Measurements from ENCODE around the gene STK39. TPM values are rescaled to one million over a fixed set of nuclear protein-coding genes. Genes with fewer than 3 reads are reported as not detected.
"Not testable (repeated sequence)": the region's sequence is repeated elsewhere in the genome, so short reads cannot be mapped to it uniquely, and the experiment has no call there.

STK39 gene
- polyA plus RNA-seq: 10 to 100 TPM in 1 of 3 donors, 1 to 10 TPM in 2; 5.8 to 11.5 (median 9.3) TPM

DNA sequence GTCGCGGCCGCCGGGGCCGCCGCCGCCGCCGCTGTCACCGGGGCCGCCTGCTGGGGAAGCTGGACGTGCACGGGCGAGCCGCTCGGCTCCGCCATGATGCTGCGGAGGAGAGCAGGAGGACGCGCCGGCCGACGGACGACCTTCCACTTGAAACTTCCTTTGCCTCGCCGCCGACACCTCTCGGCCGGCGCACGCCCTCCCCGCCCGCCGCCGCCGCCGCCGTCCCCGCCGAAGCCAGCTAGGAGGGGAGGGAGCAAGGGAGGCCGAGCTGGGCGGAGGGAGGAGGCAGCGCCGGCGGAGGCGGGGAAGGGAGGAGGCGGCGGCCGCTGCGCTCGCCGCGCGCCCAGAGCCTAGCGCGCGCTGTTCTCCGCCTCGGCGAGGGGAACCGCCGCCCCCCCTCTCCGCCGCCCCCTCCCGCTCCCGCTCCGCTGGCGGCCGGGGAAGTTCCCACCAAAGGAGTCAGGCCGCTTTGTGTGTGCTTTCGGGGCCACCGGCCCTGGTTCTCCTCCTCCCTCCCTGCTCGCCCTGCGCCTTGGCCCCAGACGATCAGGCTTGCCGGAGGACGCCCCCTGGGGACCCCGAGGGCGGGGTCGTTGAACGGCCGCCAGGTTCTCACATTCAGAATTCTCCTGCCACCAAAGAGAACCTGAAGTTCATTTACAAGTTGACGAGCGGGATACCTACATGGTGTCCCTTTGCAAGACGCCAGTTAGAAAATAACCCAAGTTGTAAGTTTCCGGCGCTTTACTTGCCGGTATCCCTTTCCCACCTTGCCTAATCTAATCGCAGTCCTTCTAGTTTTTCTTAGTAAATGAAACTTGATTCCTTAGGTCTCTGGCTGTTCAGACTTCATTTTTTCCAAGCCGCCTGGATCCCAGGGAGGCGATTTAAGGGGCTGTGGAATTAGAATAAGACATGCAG is at the start of gene STK39:
Gene STK39, minus strand, starts transcription at position 255 of the 921 bp plus-strand sequence. Its CDS starts 160 bp downstream, at position 95.
- H3K4me3 Mint-ChIP-seq: peak within 1 kb of the TSS; percentile 87 to 96 (median 93)
- peaks cover 58 to 62% of the 10 kb centered on the region in 2 donors for H3K4me1 Mint-ChIP-seq
- H3K9me3 Mint-ChIP-seq: no peaks in the 10 kb centered on the region

GRCh38 chr2:168295051-168295450 is 47.7 kb upstream of the STK39 start:
- Mint-ChIP-seq H3K27me3 (ENCODE audit: low read depth in 3 of 3) (peaks cover 0 to 8% (median 0%) of the 10 kb centered on the region in 3 donors), H3K9me3 (no peaks in the 10 kb centered on the region), H3K27ac (no peak overlapping the region), H3K4me1 (no peaks in the 10 kb centered on the region), H3K4me3 (no peak overlapping the region), H3K36me3 (no peaks in the 10 kb centered on the region)
- no peak for DNase-seq

More for the DNA sequence above, at the start of gene STK39:
- H3K27me3 Mint-ChIP-seq (ENCODE audit: low read depth in 3 of 3): peaks cover 7 to 14% (median 14%) of the 10 kb centered on the region in 3 donors
- H3K36me3 Mint-ChIP-seq: no peaks in the 10 kb centered on the region
- peak; percentile 77 to 84 (median 81) for DNase-seq
- H3K27ac Mint-ChIP-seq: peak within 1 kb of the TSS; percentile 87 to 97 (median 96)

DNA sequence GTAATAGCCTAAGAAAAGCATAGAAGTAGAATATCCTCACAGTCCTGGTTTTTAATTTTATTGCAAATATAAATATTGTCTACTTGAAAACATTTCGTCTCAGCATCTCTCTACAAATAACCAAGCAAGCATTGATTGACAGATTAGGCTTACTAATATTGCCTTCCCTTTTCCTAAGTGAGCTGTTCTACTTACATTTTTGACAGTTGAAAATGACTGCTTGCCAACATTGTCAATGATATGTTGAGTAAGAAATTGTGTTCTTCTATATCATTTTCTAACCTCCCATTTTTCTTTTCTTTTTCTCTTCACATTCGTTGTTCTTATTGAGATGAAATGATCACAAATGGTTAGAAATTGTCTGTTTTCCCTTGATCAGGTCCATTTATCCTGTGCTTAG is 47.0 kb upstream of the STK39 start:
- no peaks in the 10 kb centered on the region for H3K9me3 Mint-ChIP-seq
- H3K4me3 Mint-ChIP-seq: no peak overlapping the region
- DNase-seq: no peak
- no peaks in the 10 kb centered on the region for H3K4me1 Mint-ChIP-seq
- H3K36me3 Mint-ChIP-seq: no peaks in the 10 kb centered on the region
- no peak overlapping the region for H3K27ac Mint-ChIP-seq
- H3K27me3 Mint-ChIP-seq (ENCODE audit: low read depth in 3 of 3): peaks cover 0 to 6% (median 0%) of the 10 kb centered on the region in 3 donors

DNA sequence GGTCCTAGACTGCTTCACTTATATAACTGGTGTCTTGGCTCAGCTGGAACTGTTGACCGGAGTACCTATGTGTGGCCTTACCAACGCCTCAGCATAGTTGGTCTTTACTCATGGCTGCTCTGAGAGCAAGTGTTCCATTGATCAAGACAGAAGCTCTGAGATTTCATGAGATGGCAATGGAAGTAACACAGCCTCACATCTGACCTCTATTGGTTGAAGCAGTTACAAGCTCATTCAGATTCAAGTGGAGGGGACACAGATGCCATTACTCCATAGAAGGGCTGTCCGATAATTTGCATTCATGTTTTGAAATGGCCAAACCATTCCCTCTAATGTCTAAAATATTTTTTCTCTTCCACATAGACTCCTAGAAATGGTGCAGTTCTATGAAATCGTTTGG is 46.4 kb upstream of the STK39 start:
- no peaks in the 10 kb centered on the region for H3K36me3 Mint-ChIP-seq
- peak overlapping the region in 1 of 6 donors; percentile 32 for H3K27ac Mint-ChIP-seq
- peaks cover 0 to 6% (median 0%) of the 10 kb centered on the region in 3 donors for H3K27me3 Mint-ChIP-seq (ENCODE audit: low read depth in 3 of 3)
- peak in 2 of 3 donors; percentile 2 to 19 for DNase-seq
- H3K4me1 Mint-ChIP-seq: no peaks in the 10 kb centered on the region
- H3K9me3 Mint-ChIP-seq: no peaks in the 10 kb centered on the region
- no peak overlapping the region for H3K4me3 Mint-ChIP-seq

GRCh38 chr2:168290391-168290790 is 43.0 kb upstream of the STK39 start:
- Mint-ChIP-seq H3K9me3 (no peaks in the 10 kb centered on the region), H3K27me3 (ENCODE audit: low read depth in 3 of 3) (peaks cover 0 to 6% (median 0%) of the 10 kb centered on the region in 3 donors), H3K4me1 (no peaks in the 10 kb centered on the region), H3K4me3 (no peak overlapping the region), H3K36me3 (no peaks in the 10 kb centered on the region), H3K27ac (no peak overlapping the region)
- DNase-seq: no peak

GRCh38 chr2:168289880-168290279 is 42.5 kb upstream of the STK39 start:
- H3K27me3 Mint-ChIP-seq (ENCODE audit: low read depth in 3 of 3): peaks cover 0 to 8% (median 0%) of the 10 kb centered on the region in 3 donors
- H3K36me3 Mint-ChIP-seq: no peaks in the 10 kb centered on the region
- H3K4me3 Mint-ChIP-seq: no peak overlapping the region
- H3K4me1 Mint-ChIP-seq: no peaks in the 10 kb centered on the region
- H3K9me3 Mint-ChIP-seq: no peaks in the 10 kb centered on the region
- H3K27ac Mint-ChIP-seq: no peak overlapping the region
- no peak for DNase-seq

DNA sequence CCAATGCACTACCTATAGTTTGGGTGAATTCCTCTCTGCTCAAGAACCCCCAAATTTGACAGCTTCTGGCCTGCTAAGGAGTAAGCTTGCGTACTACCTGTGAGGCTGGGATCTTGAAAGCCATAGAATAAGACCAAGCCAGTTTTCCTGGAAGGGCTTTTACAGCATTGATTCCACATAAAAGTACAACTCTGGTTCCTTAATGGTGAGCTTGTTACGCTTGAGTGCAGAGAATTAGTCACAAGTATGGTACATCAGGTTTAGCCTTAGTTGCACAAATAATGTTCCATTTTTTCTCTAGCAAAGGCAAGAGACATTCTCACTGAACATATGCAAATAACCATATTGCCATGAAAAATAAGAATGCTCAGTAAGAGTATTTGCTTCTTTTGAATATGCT is 39.1 kb upstream of the STK39 start:
- H3K4me1 Mint-ChIP-seq: no peaks in the 10 kb centered on the region
- H3K9me3 Mint-ChIP-seq: no peaks in the 10 kb centered on the region
- H3K27me3 Mint-ChIP-seq (ENCODE audit: low read depth in 3 of 3): peaks cover 0 to 2% (median 2%) of the 10 kb centered on the region in 3 donors
- H3K4me3 Mint-ChIP-seq: no peak overlapping the region
- no peak for DNase-seq
- H3K27ac Mint-ChIP-seq: no peak overlapping the region
- H3K36me3 Mint-ChIP-seq: no peaks in the 10 kb centered on the region

- Mint-ChIP-seq H3K9me3 (no peaks in the 10 kb centered on the region), H3K27ac (no peak overlapping the region), H3K4me1 (no peaks in the 10 kb centered on the region), H3K36me3 (no peaks in the 10 kb centered on the region), H3K27me3 (ENCODE audit: low read depth in 3 of 3) (peaks cover 0 to 6% (median 5%) of the 10 kb centered on the region in 3 donors), H3K4me3 (no peak overlapping the region)
- no peak for DNase-seq
Measured at GRCh38 chr2:168278424-168278888, 31.1 kb upstream of the STK39 start.

DNA sequence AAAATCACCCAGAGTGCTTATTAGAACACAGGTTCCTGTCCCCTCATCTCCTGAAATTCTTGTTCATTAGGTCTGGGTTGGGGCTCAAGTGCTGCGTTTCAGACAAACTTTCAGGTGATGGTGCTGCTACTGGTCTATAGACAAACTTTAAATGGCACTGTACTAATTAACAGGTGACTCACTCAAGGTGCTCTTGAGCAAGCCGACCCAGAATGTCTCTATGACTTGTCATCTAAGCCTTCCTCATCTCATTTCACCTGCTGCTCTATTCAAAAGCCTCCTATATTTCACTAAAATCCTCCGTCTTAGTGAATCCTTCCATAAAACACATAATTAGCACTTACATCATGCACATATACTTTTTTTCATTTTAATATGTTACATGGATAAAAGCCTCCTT is 29.9 kb upstream of the STK39 start:
- no peaks in the 10 kb centered on the region for H3K4me1 Mint-ChIP-seq
- peaks cover 0 to 6% (median 5%) of the 10 kb centered on the region in 3 donors for H3K27me3 Mint-ChIP-seq (ENCODE audit: low read depth in 3 of 3)
- H3K27ac Mint-ChIP-seq: no peak overlapping the region
- DNase-seq: no peak
- no peaks in the 10 kb centered on the region for H3K9me3 Mint-ChIP-seq
- H3K4me3 Mint-ChIP-seq: no peak overlapping the region
- H3K36me3 Mint-ChIP-seq: no peaks in the 10 kb centered on the region

DNA sequence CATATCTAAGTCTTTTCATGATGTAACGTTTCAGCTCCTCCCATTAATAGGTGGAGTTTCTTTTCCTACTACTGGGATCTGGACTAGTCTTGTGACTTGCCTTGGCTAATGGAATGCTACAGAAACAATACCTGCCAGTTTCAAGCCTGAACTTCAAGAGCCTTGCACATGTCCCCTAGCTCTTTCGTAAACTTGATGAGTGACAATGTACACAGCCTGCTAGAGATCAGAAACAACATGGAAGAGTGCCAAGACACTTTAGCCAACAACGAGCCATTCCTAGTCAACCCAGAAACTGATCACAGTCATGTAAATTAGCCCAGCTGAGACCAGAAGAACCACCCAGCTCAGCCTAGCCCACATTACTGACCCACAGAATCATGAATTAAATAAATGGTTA is 24.8 kb upstream of the STK39 start:
- no peak for DNase-seq
- H3K4me3 Mint-ChIP-seq: no peak overlapping the region
- no peak overlapping the region for H3K27ac Mint-ChIP-seq
- H3K27me3 Mint-ChIP-seq (ENCODE audit: low read depth in 3 of 3): peaks cover 1 to 6% (median 5%) of the 10 kb centered on the region in 3 donors
- H3K36me3 Mint-ChIP-seq: no peaks in the 10 kb centered on the region
- no peaks in the 10 kb centered on the region for H3K4me1 Mint-ChIP-seq
- H3K9me3 Mint-ChIP-seq: no peaks in the 10 kb centered on the region

GRCh38 chr2:168262926-168263325 is 15.5 kb upstream of the STK39 start:
- DNase-seq; H3K27ac Mint-ChIP-seq; H3K4me1 Mint-ChIP-seq; H3K27me3 Mint-ChIP-seq (ENCODE audit: low read depth in 3 of 3); H3K4me3 Mint-ChIP-seq; H3K36me3 Mint-ChIP-seq: not testable (repeated sequence)
- peaks cover 4 to 14% (median 11%) of the 10 kb centered on the region in 6 donors for H3K9me3 Mint-ChIP-seq

- H3K27ac Mint-ChIP-seq: no peak overlapping the region
- H3K27me3 Mint-ChIP-seq (ENCODE audit: low read depth in 3 of 3): peaks cover 0 to 1% (median under 1%) of the 10 kb centered on the region in 3 donors
- H3K9me3 Mint-ChIP-seq: peaks cover 4 to 14% (median 11%) of the 10 kb centered on the region in 6 donors
- DNase-seq: no peak
- H3K4me1 Mint-ChIP-seq: peaks cover 32 to 43% of the 10 kb centered on the region in 2 donors
- peaks cover 6 to 9% (median 7%) of the 10 kb centered on the region in 3 donors for H3K36me3 Mint-ChIP-seq
- no peak overlapping the region for H3K4me3 Mint-ChIP-seq
Measured at GRCh38 chr2:168256448-168256847, 9.1 kb upstream of the STK39 start.

- H3K9me3 Mint-ChIP-seq: peaks cover 4 to 14% (median 11%) of the 10 kb centered on the region in 6 donors
- no peak for DNase-seq
- H3K27ac Mint-ChIP-seq: peak overlapping the region in 1 of 6 donors; percentile 2
- peaks cover 0 to 1% (median 0%) of the 10 kb centered on the region in 3 donors for H3K27me3 Mint-ChIP-seq (ENCODE audit: low read depth in 3 of 3)
- peaks cover 32 to 43% of the 10 kb centered on the region in 2 donors for H3K4me1 Mint-ChIP-seq
- peaks cover 5 to 9% (median 6%) of the 10 kb centered on the region in 3 donors for H3K36me3 Mint-ChIP-seq
- no peak overlapping the region for H3K4me3 Mint-ChIP-seq
Measured at GRCh38 chr2:168255866-168256265, 8.5 kb upstream of the STK39 start.

DNA sequence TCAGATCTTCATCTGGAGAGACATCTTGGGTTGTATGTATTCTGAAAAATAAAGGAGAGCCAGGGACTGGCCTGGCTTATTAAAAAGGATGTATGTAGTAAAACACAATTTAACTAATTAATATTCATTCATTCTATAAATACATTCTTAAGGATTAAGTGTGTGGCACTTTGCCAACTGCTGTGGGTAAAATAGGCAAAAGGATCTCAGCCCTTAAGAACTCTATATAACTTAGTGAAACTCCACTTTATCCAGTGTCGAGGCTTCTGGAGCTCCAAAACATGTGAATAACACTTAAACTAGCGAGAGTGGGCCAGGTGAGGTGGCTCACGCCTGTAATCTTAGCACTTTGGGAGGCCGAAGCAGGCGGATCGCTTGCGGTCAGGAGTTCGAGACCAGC is 7.7 kb upstream of the STK39 start:
- no peak for DNase-seq
- peaks cover 5 to 9% (median 6%) of the 10 kb centered on the region in 3 donors for H3K36me3 Mint-ChIP-seq
- H3K4me3 Mint-ChIP-seq: peak overlapping the region in 2 of 5 donors; percentile 3 to 59
- H3K27ac Mint-ChIP-seq: peak overlapping the region; percentile 5 to 73 (median 60)
- H3K9me3 Mint-ChIP-seq: peaks cover 4 to 14% (median 11%) of the 10 kb centered on the region in 6 donors
- H3K27me3 Mint-ChIP-seq (ENCODE audit: low read depth in 3 of 3): peaks cover 0 to 1% (median 0%) of the 10 kb centered on the region in 3 donors
- peaks cover 32 to 43% of the 10 kb centered on the region in 2 donors for H3K4me1 Mint-ChIP-seq
